Measurements from ENCODE around the gene DPCD.

DPCD gene

DNA sequence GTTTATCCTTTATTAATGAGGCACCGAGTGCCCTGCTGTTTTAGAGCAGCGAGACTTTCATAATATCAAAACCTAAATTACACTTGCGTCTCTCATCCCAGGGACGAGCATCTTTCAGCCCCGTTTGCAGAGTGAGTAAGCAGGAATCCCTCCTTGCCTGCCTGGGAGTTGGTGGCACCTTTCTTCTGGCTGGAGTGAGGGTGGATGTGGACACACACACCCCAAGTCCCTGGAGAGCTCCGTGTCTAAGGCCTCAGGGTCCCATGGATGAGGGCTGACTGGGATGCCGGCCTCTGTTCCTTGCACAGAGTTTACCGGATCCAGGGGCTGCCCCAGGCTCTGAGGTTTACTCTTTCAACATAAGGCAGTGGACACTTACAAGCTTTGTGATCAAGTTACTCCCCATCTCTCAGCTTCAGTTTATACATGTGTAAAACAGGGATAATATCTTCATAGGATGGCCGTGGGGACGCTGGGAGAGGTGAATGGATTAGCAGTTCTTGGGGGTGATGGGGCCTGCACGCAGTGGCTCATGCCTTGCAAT is 24.6 kb upstream of the DPCD start:
- H3K27me3 Mint-ChIP-seq (ENCODE audit: low read depth): peaks cover 42% of the 10 kb centered on the region

DNA sequence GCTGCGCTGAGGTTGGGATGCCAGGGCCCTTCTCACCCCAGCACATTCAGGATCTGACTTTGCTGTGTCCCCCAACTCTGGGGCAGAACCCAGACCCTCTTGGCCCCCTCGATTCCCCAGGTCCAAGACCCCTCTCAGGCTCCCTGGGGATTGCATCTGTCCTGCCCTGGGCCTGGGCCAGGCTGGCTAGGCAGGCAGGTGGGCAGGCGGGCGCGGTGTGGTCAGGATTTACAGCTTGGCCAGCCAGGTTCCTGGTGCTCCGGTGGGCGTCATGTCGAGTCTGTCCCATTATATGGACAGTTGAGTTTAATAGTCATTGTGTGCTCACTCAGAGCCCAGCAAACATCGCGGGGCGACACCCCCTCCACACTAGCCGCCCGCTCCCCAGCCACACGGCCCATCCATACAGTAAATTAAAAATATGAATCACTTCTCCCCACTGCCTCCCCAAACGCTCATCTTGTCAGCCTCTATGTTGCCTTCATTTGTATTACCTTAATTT is 23.6 kb upstream of the DPCD start:
- H3K27ac Mint-ChIP-seq: no peak overlapping the region

More for the DNA sequence above, 24.6 kb upstream of the DPCD start:
- Mint-ChIP-seq H3K4me1 (ENCODE audit: low read depth) (peaks cover 12% of the 10 kb centered on the region), H3K9me3 (no peaks in the 10 kb centered on the region), H3K4me3 (no peak overlapping the region), H3K36me3 (ENCODE audit: low read depth) (no peaks in the 10 kb centered on the region), H3K27ac (no peak overlapping the region)

GRCh38 chr10:101565370-101565900 is 22.7 kb upstream of the DPCD start:
- Mint-ChIP-seq H3K27me3 (ENCODE audit: low read depth) (peaks cover 54% of the 10 kb centered on the region), H3K4me3 (no peak overlapping the region), H3K36me3 (ENCODE audit: low read depth) (no peaks in the 10 kb centered on the region), H3K27ac (no peak overlapping the region), H3K4me1 (ENCODE audit: low read depth) (peaks cover 9% of the 10 kb centered on the region), H3K9me3 (no peaks in the 10 kb centered on the region)

More for the DNA sequence above, 23.6 kb upstream of the DPCD start:
- peaks cover 7% of the 10 kb centered on the region for H3K4me1 Mint-ChIP-seq (ENCODE audit: low read depth)
- no peaks in the 10 kb centered on the region for H3K36me3 Mint-ChIP-seq (ENCODE audit: low read depth)
- H3K27me3 Mint-ChIP-seq (ENCODE audit: low read depth): peaks cover 50% of the 10 kb centered on the region
- H3K4me3 Mint-ChIP-seq: no peak overlapping the region
- no peaks in the 10 kb centered on the region for H3K9me3 Mint-ChIP-seq

DNA sequence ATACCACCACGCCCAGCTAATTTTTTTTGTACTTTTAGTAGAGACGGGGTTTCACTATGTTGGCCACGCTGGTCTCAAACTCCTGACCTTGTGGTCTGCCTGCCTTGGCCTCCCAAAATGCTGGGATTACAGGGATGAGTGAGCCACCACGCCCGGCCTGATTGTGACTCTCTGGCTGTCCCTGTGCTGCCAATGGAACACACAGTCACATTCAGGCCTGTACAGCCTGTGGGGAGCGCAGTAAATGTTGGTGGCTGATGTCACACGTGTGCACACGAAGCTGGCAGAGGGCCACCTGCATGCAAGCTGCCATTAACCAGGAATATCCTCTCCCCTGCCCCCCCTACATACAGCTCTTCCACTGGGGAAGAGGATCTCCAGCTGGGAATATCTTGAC is 22.2 kb upstream of the DPCD start:
- Mint-ChIP-seq H3K9me3 (no peaks in the 10 kb centered on the region), H3K4me3 (no peak overlapping the region), H3K36me3 (ENCODE audit: low read depth) (no peaks in the 10 kb centered on the region), H3K4me1 (ENCODE audit: low read depth) (peaks cover 11% of the 10 kb centered on the region), H3K27ac (no peak overlapping the region), H3K27me3 (ENCODE audit: low read depth) (peaks cover 54% of the 10 kb centered on the region)

- no peaks in the 10 kb centered on the region for H3K36me3 Mint-ChIP-seq (ENCODE audit: low read depth)
- peaks cover 11% of the 10 kb centered on the region for H3K4me1 Mint-ChIP-seq (ENCODE audit: low read depth)
- no peak overlapping the region for H3K27ac Mint-ChIP-seq
- H3K4me3 Mint-ChIP-seq: no peak overlapping the region
- H3K27me3 Mint-ChIP-seq (ENCODE audit: low read depth): peaks cover 54% of the 10 kb centered on the region
- H3K9me3 Mint-ChIP-seq: no peaks in the 10 kb centered on the region
Measured at GRCh38 chr10:101566333-101567164, 21.6 kb upstream of the DPCD start.

- Mint-ChIP-seq H3K36me3 (ENCODE audit: low read depth) (no peaks in the 10 kb centered on the region), H3K4me3 (no peak overlapping the region), H3K9me3 (no peaks in the 10 kb centered on the region), H3K27ac (no peak overlapping the region), H3K4me1 (ENCODE audit: low read depth) (peaks cover 11% of the 10 kb centered on the region), H3K27me3 (ENCODE audit: low read depth) (peaks cover 54% of the 10 kb centered on the region)
Measured at GRCh38 chr10:101567165-101568006, 20.7 kb upstream of the DPCD start.

- peaks cover 54% of the 10 kb centered on the region for H3K27me3 Mint-ChIP-seq (ENCODE audit: low read depth)
- H3K27ac Mint-ChIP-seq: no peak overlapping the region
- peaks cover 11% of the 10 kb centered on the region for H3K4me1 Mint-ChIP-seq (ENCODE audit: low read depth)
- peak overlapping the region; percentile 31 for H3K4me3 Mint-ChIP-seq
- no peaks in the 10 kb centered on the region for H3K9me3 Mint-ChIP-seq
- no peaks in the 10 kb centered on the region for H3K36me3 Mint-ChIP-seq (ENCODE audit: low read depth)
Measured at GRCh38 chr10:101568054-101568745, 19.9 kb upstream of the DPCD start.

GRCh38 chr10:101569323-101569621 is 18.8 kb upstream of the DPCD start:
- Mint-ChIP-seq H3K9me3 (no peaks in the 10 kb centered on the region), H3K36me3 (ENCODE audit: low read depth) (no peaks in the 10 kb centered on the region), H3K4me3 (no peak overlapping the region), H3K4me1 (ENCODE audit: low read depth) (peaks cover 11% of the 10 kb centered on the region), H3K27ac (no peak overlapping the region), H3K27me3 (ENCODE audit: low read depth) (peaks cover 50% of the 10 kb centered on the region)

- H3K27ac Mint-ChIP-seq: peak overlapping the region; percentile 8
- H3K27me3 Mint-ChIP-seq (ENCODE audit: low read depth): peaks cover 48% of the 10 kb centered on the region
- no peaks in the 10 kb centered on the region for H3K9me3 Mint-ChIP-seq
- no peaks in the 10 kb centered on the region for H3K36me3 Mint-ChIP-seq (ENCODE audit: low read depth)
- H3K4me3 Mint-ChIP-seq: peak overlapping the region; percentile 62
- H3K4me1 Mint-ChIP-seq (ENCODE audit: low read depth): peaks cover 11% of the 10 kb centered on the region
Measured at GRCh38 chr10:101569622-101570427, 18.3 kb upstream of the DPCD start.

GRCh38 chr10:101570428-101571270 is 17.5 kb upstream of the DPCD start:
- H3K9me3 Mint-ChIP-seq: no peaks in the 10 kb centered on the region
- peaks cover 11% of the 10 kb centered on the region for H3K4me1 Mint-ChIP-seq (ENCODE audit: low read depth)
- peaks cover 40% of the 10 kb centered on the region for H3K27me3 Mint-ChIP-seq (ENCODE audit: low read depth)
- no peak overlapping the region for H3K27ac Mint-ChIP-seq
- H3K4me3 Mint-ChIP-seq: no peak overlapping the region
- no peaks in the 10 kb centered on the region for H3K36me3 Mint-ChIP-seq (ENCODE audit: low read depth)

DNA sequence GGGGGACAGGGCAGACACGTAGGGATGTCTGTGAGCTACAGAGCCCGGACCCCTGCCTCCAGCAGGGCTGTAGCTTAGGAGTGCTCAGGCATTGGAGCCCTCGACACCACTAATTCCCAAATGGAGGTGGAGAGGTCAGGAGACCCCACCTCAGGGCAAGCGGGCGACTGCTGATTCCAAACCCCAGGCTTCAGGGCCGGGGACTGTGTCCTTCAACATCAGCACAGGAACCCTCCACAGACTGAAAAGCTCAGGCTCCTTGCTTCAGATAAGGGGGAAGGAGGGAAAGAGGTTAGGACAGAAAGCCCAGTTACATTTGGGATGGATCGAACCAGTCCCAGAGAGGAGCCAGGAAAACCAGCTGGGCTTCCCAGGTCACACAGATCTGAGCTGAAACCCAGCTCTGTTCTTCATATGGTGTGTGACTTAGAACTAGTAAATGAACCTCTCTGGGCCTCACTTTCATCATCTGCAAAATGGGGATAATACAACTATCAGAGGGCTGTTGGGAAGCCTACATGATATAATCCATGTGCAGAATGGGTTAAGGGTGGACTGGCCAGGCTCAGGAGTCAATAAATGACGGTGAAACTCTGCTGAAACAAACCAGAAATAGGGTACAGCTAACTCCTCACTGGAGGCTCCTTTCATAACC is 16.7 kb upstream of the DPCD start:
- Mint-ChIP-seq H3K4me3 (no peak overlapping the region), H3K9me3 (no peaks in the 10 kb centered on the region), H3K4me1 (ENCODE audit: low read depth) (peaks cover 11% of the 10 kb centered on the region), H3K27ac (no peak overlapping the region), H3K36me3 (ENCODE audit: low read depth) (no peaks in the 10 kb centered on the region), H3K27me3 (ENCODE audit: low read depth) (peaks cover 32% of the 10 kb centered on the region)

- no peak overlapping the region for H3K27ac Mint-ChIP-seq
Measured at GRCh38 chr10:101572126-101572525, 16.0 kb upstream of the DPCD start.

More at GRCh38 chr10:101572126-101572525, 16.0 kb upstream of the DPCD start:
- Mint-ChIP-seq H3K36me3 (ENCODE audit: low read depth) (no peaks in the 10 kb centered on the region), H3K9me3 (no peaks in the 10 kb centered on the region), H3K27me3 (ENCODE audit: low read depth) (peaks cover 27% of the 10 kb centered on the region), H3K4me1 (ENCODE audit: low read depth) (peaks cover 9% of the 10 kb centered on the region), H3K4me3 (no peak overlapping the region)

All from T-helper 1 cell treated with Interleukin-12 subunit alpha and Interleukin-12 subunit beta and Interleukin-4 antibody, amounts not matched to agents 30 μg/mL and 1 μg/mL, for 36 hours (primary cell).